HG03060 (cell line): ENCODE data around the gene FCF1.

ENCODE experiments used
- ATAC-seq: cut with Tn5 transposase; IDR thresholded peaks from one replicate; pipeline ENCODE4 v1.9.1; 2021; ENCODE audit warnings: low read depth, moderate number of reproducible peaks; ENCODE audit not compliant: unreplicated experiment

The FCF1 gene

GRCh38 chr14:74762917-74763802 lies 50.2 kb downstream of the FCF1 start, which contains the start of gene YLPM1:
Gene YLPM1, plus strand, starts transcription at chr14:74763316. Its CDS starts 174 bp downstream, at chr14:74763490.
- peak; percentile 90 for ATAC-seq

- ATAC-seq, result no peak
Measured at GRCh38 chr14:74763803-74764531, 51.0 kb downstream of the FCF1 start.

GRCh38 chr14:74765721-74766120 lies 52.8 kb downstream of the FCF1 start:
- ATAC-seq, result no peak

GRCh38 chr14:74771399-74771798 lies 58.5 kb downstream of the FCF1 start:
- ATAC-seq, result no peak

- ATAC-seq, result no peak
Measured at GRCh38 chr14:74784634-74785033, 71.7 kb downstream of the FCF1 start.

GRCh38 chr14:74785056-74785613 lies 72.2 kb downstream of the FCF1 start:
- no peak for ATAC-seq

GRCh38 chr14:74786796-74787315 lies 73.9 kb downstream of the FCF1 start:
- no peak for ATAC-seq
